IPS DF 4.7 (cell line): ENCODE measurements around the gene ARL17A.
"Not testable (repeated sequence)": the region's sequence is repeated elsewhere in the genome, so short reads cannot be mapped to it uniquely, and the experiment has no call there.

Experiments
- DNase-seq: peaks from one replicate; pipeline ENCODE4 v3.0.0-alpha.2; 2013; ENCODE audit warnings: low spot score; ENCODE audit errors: extremely low read depth

Gene ARL17A

GRCh38 chr17:46559155-46559554 is 20.3 kb downstream of the ARL17A start:
- DNase-seq = not testable (repeated sequence)

GRCh38 chr17:46548607-46549006 is 30.9 kb downstream of the ARL17A start:
- not testable (repeated sequence) for DNase-seq

GRCh38 chr17:46534716-46535115 is 44.8 kb downstream of the ARL17A start:
- not testable (repeated sequence) for DNase-seq

- not testable (repeated sequence) for DNase-seq
Observed at GRCh38 chr17:46512168-46512567, 67.3 kb downstream of the ARL17A start, which contains the start of gene LRRC37A2. Gene LRRC37A2, plus strand, starts transcription at chr17:46512468. Its CDS starts 245 bp downstream, at chr17:46512713.

GRCh38 chr17:46505896-46506295 is 73.6 kb downstream of the ARL17A start:
- DNase-seq = not testable (repeated sequence)

GRCh38 chr17:46499437-46500139 is 79.9 kb downstream of the ARL17A start:
- not testable (repeated sequence) for DNase-seq

GRCh38 chr17:46492021-46492420 is 87.5 kb downstream of the ARL17A start:
- not testable (repeated sequence) for DNase-seq

- DNase-seq = not testable (repeated sequence)
Observed at GRCh38 chr17:46481310-46481709, 98.2 kb downstream of the ARL17A start.

GRCh38 chr17:46478823-46479222 is 100.7 kb downstream of the ARL17A start:
- DNase-seq = not testable (repeated sequence)

GRCh38 chr17:46475583-46475982 is 103.9 kb downstream of the ARL17A start:
- not testable (repeated sequence) for DNase-seq

GRCh38 chr17:46474489-46474888 is 105.0 kb downstream of the ARL17A start:
- DNase-seq = not testable (repeated sequence)

GRCh38 chr17:46467618-46468017 is 111.9 kb downstream of the ARL17A start:
- DNase-seq = not testable (repeated sequence)
